Measurements from ENCODE around the gene WFDC6. TPM values are rescaled to one million over a fixed set of nuclear protein-coding genes. Genes with fewer than 3 reads are reported as not detected.

The WFDC6 gene
- total and polyA plus RNA-seq, 2 donors (not counting 1 experiment from before 2014, with no cell fraction given): not detected

- H3K27ac ChIP-seq (ENCODE audit: insufficient read depth, low read length): no peak overlapping the region
- no peak overlapping the region for H3K4me2 ChIP-seq (ENCODE audit: extremely low read depth, insufficient read depth, low read length)
- no peak overlapping the region for H3K9ac ChIP-seq (ENCODE audit: insufficient read depth, low read length)
- H3K4me1 ChIP-seq (ENCODE audit: control insufficient read depth, extremely low read depth, insufficient read depth, low read length): no peaks in the 10 kb centered on the region
- no peaks in the 10 kb centered on the region for H4K20me1 ChIP-seq (ENCODE audit: control insufficient read depth, extremely low read depth, insufficient read depth, low read length)
- no peak overlapping the region for H2AFZ ChIP-seq (ENCODE audit: low read length)
- DNase-seq (ENCODE audit: low read depth in 2 of 2): no peak
- no peak for TF ChIP-seq EZH2 (IDR thresholded peaks at IDR 0.05; ENCODE audit: low read length, missing control alignments)
- no peak for TF ChIP-seq CTCF (conservative IDR thresholded peaks at IDR 0.05 in 1 of 2, IDR thresholded peaks at IDR 0.05 in 1 of 2; ENCODE audit: low read depth in 1 of 2, low read length in 2 of 2)
- H3K27me3 ChIP-seq (ENCODE audit: control insufficient read depth, insufficient read depth, low read length): no peaks in the 10 kb centered on the region
- no peak overlapping the region for H3K4me3 ChIP-seq (replicated peaks in 1 of 4; ENCODE audit: control extremely low read depth in 1 of 4, insufficient read depth in 1 of 4, low read depth in 3 of 4, low read length in 4 of 4)
- H3K36me3 ChIP-seq (ENCODE audit: control insufficient read depth, insufficient read depth, low read length): no peaks in the 10 kb centered on the region
- H3K79me2 ChIP-seq (ENCODE audit: control insufficient read depth, insufficient read depth, low read length): no peaks in the 10 kb centered on the region
- H3K9me3 ChIP-seq (ENCODE audit: control insufficient read depth, insufficient read depth, low read depth, low read length): no peaks in the 10 kb centered on the region
Observed at GRCh38 chr20:45550765-45551164, 11.5 kb upstream of the WFDC6 start.

- Histone ChIP-seq H3K27ac (ENCODE audit: insufficient read depth, low read length) (no peak overlapping the region), H4K20me1 (ENCODE audit: control insufficient read depth, extremely low read depth, insufficient read depth, low read length) (no peaks in the 10 kb centered on the region), H3K9ac (ENCODE audit: insufficient read depth, low read length) (no peak overlapping the region), H3K36me3 (ENCODE audit: control insufficient read depth, insufficient read depth, low read length) (no peaks in the 10 kb centered on the region), H3K9me3 (ENCODE audit: control insufficient read depth, insufficient read depth, low read depth, low read length) (no peaks in the 10 kb centered on the region), H3K79me2 (ENCODE audit: control insufficient read depth, insufficient read depth, low read length) (no peaks in the 10 kb centered on the region), H3K4me3 (replicated peaks in 1 of 4; ENCODE audit: control extremely low read depth in 1 of 4, insufficient read depth in 1 of 4, low read depth in 3 of 4, low read length in 4 of 4) (no peak overlapping the region), H3K4me2 (ENCODE audit: extremely low read depth, insufficient read depth, low read length) (no peak overlapping the region), H2AFZ (ENCODE audit: low read length) (no peak overlapping the region), H3K27me3 (ENCODE audit: control insufficient read depth, insufficient read depth, low read length) (no peaks in the 10 kb centered on the region), H3K4me1 (ENCODE audit: control insufficient read depth, extremely low read depth, insufficient read depth, low read length) (no peaks in the 10 kb centered on the region)
- DNase-seq (ENCODE audit: low read depth in 2 of 2): no peak
- TF ChIP-seq EZH2 (IDR thresholded peaks at IDR 0.05; ENCODE audit: low read length, missing control alignments) (no peak), CTCF (conservative IDR thresholded peaks at IDR 0.05 in 1 of 2, IDR thresholded peaks at IDR 0.05 in 1 of 2; ENCODE audit: low read depth in 1 of 2, low read length in 2 of 2) (no peak)
Observed at GRCh38 chr20:45548410-45548809, 9.1 kb upstream of the WFDC6 start.

GRCh38 chr20:45547206-45547770 is 8.0 kb upstream of the WFDC6 start, which contains the start of gene EPPIN:
EPPIN (minus strand) TSS chr20:45547401; CDS start chr20:45547357, 44 bp downstream.
- TF ChIP-seq CTCF (conservative IDR thresholded peaks at IDR 0.05 in 1 of 2, IDR thresholded peaks at IDR 0.05 in 1 of 2; ENCODE audit: low read depth in 1 of 2, low read length in 2 of 2): no peak
- no peak for TF ChIP-seq EZH2 (IDR thresholded peaks at IDR 0.05; ENCODE audit: low read length, missing control alignments)
- H3K9me3 ChIP-seq (ENCODE audit: control insufficient read depth, insufficient read depth, low read depth, low read length): no peaks in the 10 kb centered on the region
- DNase-seq (ENCODE audit: low read depth in 2 of 2): no peak
- no peaks in the 10 kb centered on the region for H3K79me2 ChIP-seq (ENCODE audit: control insufficient read depth, insufficient read depth, low read length)
- no peak within 1 kb of the TSS for H2AFZ ChIP-seq (ENCODE audit: low read length)
- no peaks in the 10 kb centered on the region for H3K36me3 ChIP-seq (ENCODE audit: control insufficient read depth, insufficient read depth, low read length)
- H3K4me2 ChIP-seq (ENCODE audit: extremely low read depth, insufficient read depth, low read length): no peak within 1 kb of the TSS
- H3K4me1 ChIP-seq (ENCODE audit: control insufficient read depth, extremely low read depth, insufficient read depth, low read length): no peaks in the 10 kb centered on the region
- H3K27ac ChIP-seq (ENCODE audit: insufficient read depth, low read length): no peak within 1 kb of the TSS
- H4K20me1 ChIP-seq (ENCODE audit: control insufficient read depth, extremely low read depth, insufficient read depth, low read length): no peaks in the 10 kb centered on the region
- H3K4me3 ChIP-seq (replicated peaks in 1 of 4; ENCODE audit: control extremely low read depth in 1 of 4, insufficient read depth in 1 of 4, low read depth in 3 of 4, low read length in 4 of 4): no peak within 1 kb of the TSS
- H3K27me3 ChIP-seq (ENCODE audit: control insufficient read depth, insufficient read depth, low read length): no peaks in the 10 kb centered on the region
- no peak within 1 kb of the TSS for H3K9ac ChIP-seq (ENCODE audit: insufficient read depth, low read length)
